ENCODE measurements around the gene ALDH4A1. TPM values are rescaled to one million over a fixed set of nuclear protein-coding genes. Genes with fewer than 3 reads are reported as not detected.

ALDH4A1 gene
- total RNA-seq, 1 donor from 2014 or later: 13.8 TPM

DNA sequence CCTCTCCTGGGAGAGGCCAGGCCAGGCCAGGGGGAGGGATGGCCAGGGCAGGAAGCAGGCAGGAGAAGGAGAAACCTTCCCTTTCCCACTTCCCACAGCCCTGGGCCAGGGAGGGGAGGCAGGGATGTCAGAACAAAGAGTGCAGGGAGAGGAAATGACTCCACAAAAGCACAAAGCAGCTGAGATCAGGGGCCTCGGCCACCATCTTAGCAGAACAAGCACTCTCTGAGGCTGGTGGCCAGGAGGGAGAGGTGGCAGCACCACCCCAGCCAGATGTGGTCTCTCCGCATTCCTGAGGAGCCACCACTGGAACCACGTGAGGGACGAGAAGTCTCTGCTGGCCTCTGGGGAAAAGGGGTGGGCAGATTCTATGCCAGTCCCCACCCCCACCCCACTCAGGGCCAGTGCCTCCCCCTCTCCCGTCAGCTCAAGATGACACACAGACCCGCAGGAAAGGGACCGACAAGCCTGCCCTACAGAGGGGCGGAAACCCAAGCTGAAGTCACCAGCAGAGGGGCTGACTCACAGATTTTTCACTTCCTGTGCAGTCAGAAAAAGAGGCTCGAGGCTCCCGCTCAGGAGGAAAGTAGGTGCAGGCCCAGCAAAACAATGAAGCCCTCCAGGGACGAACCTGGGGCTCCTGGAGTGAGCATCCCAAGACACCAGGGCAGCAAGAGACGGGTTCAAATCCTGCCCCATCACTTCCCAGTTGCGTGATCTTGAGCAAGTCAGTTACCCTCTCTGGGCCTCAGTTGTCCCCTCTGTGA is 24.1 kb upstream of the ALDH4A1 start:
- H3K4me3 Mint-ChIP-seq (ENCODE audit: unreplicated experiment): no peak overlapping the region
- Histone ChIP-seq H3K36me3 (ENCODE audit: insufficient read depth, low read length) (no peaks in the 10 kb centered on the region), H3K79me2 (ENCODE audit: insufficient read depth, low read length) (peaks cover 98% of the 10 kb centered on the region), H3K9ac (ENCODE audit: low read length) (peak overlapping the region; percentile 77), H2AFZ (ENCODE audit: low read depth, low read length) (peak overlapping the region; percentile 0), H4K20me1 (ENCODE audit: insufficient read depth, low read length) (peaks cover 69% of the 10 kb centered on the region), H3K4me3 (ENCODE audit: insufficient read depth, low read depth, low read length) (no peak overlapping the region), H3K4me2 (ENCODE audit: low read length) (peak overlapping the region; percentile 79), H3K27me3 (ENCODE audit: insufficient read depth, low read length) (no peaks in the 10 kb centered on the region), H3K4me1 (ENCODE audit: insufficient read depth, low read length) (peaks cover 74% of the 10 kb centered on the region), H3K9me3 (ENCODE audit: insufficient read depth, low read depth, low read length) (no peaks in the 10 kb centered on the region), H3K27ac (ENCODE audit: low read depth, low read length) (peak overlapping the region; percentile 95)
- H3K4me1 Mint-ChIP-seq (ENCODE audit: low read depth, unreplicated experiment): peaks cover 48% of the 10 kb centered on the region
- no peaks in the 10 kb centered on the region for H3K27me3 Mint-ChIP-seq (ENCODE audit: low read depth, unreplicated experiment)
- DNase-seq (ENCODE audit: low read depth) (peak; percentile 93), FAIRE-seq (peak; percentile 54)
- TF ChIP-seq, protein P1, sequence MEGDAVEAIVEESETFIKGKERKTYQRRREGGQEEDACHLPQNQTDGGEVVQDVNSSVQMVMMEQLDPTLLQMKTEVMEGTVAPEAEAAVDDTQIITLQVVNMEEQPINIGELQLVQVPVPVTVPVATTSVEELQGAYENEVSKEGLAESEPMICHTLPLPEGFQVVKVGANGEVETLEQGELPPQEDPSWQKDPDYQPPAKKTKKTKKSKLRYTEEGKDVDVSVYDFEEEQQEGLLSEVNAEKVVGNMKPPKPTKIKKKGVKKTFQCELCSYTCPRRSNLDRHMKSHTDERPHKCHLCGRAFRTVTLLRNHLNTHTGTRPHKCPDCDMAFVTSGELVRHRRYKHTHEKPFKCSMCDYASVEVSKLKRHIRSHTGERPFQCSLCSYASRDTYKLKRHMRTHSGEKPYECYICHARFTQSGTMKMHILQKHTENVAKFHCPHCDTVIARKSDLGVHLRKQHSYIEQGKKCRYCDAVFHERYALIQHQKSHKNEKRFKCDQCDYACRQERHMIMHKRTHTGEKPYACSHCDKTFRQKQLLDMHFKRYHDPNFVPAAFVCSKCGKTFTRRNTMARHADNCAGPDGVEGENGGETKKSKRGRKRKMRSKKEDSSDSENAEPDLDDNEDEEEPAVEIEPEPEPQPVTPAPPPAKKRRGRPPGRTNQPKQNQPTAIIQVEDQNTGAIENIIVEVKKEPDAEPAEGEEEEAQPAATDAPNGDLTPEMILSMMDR (IDR thresholded peaks at IDR 0.05; ENCODE audit: insufficient read depth, low read depth, low read length): no peak
- TF ChIP-seq EZH2 (IDR thresholded peaks at IDR 0.05; ENCODE audit: insufficient read depth, low read length): no peak
- peaks cover 7% of the 10 kb centered on the region for H3K9me3 Mint-ChIP-seq (ENCODE audit: unreplicated experiment)
- H3K36me3 Mint-ChIP-seq (ENCODE audit: low read depth, unreplicated experiment): peaks cover 2% of the 10 kb centered on the region
- peak overlapping the region; percentile 84 for H3K27ac Mint-ChIP-seq (ENCODE audit: unreplicated experiment)

DNA sequence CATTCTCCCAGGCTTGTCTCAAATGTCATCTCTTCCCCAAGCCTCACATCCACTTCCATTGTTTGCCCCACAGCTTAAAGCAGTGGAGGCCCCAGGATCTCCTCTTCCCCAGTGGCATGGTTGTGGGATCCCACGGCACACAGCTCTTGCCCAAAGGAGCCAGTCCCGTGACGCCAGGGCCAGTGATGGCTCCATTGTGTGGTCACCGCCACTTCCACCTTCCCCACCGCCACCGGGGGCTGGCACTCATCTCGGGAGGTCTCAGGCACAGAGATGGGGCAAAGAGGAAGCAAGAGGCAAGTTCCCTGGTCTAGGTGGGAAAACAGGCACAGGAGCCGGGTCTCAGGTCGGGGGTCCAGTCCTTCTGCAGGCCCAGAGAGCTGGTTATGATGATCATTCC is 22.9 kb upstream of the ALDH4A1 start:
- Mint-ChIP-seq H3K4me3 (ENCODE audit: unreplicated experiment) (no peak overlapping the region), H3K27ac (ENCODE audit: unreplicated experiment) (no peak overlapping the region), H3K9me3 (ENCODE audit: unreplicated experiment) (peaks cover 7% of the 10 kb centered on the region), H3K36me3 (ENCODE audit: low read depth, unreplicated experiment) (peaks cover 2% of the 10 kb centered on the region), H3K4me1 (ENCODE audit: low read depth, unreplicated experiment) (peaks cover 49% of the 10 kb centered on the region), H3K27me3 (ENCODE audit: low read depth, unreplicated experiment) (no peaks in the 10 kb centered on the region)
- H2AFZ ChIP-seq (ENCODE audit: low read depth, low read length): no peak overlapping the region
- no peak overlapping the region for H3K9ac ChIP-seq (ENCODE audit: low read length)
- H3K27me3 ChIP-seq (ENCODE audit: insufficient read depth, low read length): no peaks in the 10 kb centered on the region
- no peak overlapping the region for H3K4me2 ChIP-seq (ENCODE audit: low read length)
- FAIRE-seq: no peak
- peaks cover 74% of the 10 kb centered on the region for H3K4me1 ChIP-seq (ENCODE audit: insufficient read depth, low read length)
- no peak overlapping the region for H3K27ac ChIP-seq (ENCODE audit: low read depth, low read length)
- no peaks in the 10 kb centered on the region for H3K9me3 ChIP-seq (ENCODE audit: insufficient read depth, low read depth, low read length)
- H3K79me2 ChIP-seq (ENCODE audit: insufficient read depth, low read length): peaks cover 98% of the 10 kb centered on the region
- no peak for TF ChIP-seq EZH2 (IDR thresholded peaks at IDR 0.05; ENCODE audit: insufficient read depth, low read length)
- TF ChIP-seq, protein P1 (IDR thresholded peaks at IDR 0.05; ENCODE audit: insufficient read depth, low read depth, low read length): no peak
- H4K20me1 ChIP-seq (ENCODE audit: insufficient read depth, low read length): peaks cover 69% of the 10 kb centered on the region
- no peak for DNase-seq (ENCODE audit: low read depth)
- no peak overlapping the region for H3K4me3 ChIP-seq (ENCODE audit: insufficient read depth, low read depth, low read length)
- peaks cover 1% of the 10 kb centered on the region for H3K36me3 ChIP-seq (ENCODE audit: insufficient read depth, low read length)

DNA sequence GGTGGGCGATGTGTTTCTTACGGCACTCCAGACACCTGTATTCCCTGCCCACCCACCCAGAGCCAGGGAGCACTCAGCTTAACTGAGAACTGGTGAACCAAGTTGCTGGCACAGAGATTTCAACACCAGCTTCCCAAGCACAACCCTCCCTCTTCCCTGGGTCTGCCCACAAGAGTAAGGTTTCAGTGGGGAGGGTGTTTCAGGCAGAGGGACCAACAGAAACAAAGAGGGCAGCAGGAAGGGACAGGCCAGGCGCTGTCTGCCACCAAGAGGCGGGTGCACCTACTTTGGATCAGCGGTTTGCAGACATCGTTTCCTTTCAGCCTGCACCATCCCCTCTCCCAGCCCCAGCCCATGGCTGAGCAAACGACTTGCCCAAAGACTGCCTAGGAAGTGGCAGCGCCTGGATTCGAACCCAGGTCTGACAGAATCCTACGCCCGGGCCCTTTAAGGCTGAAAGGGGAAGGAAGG is 21.9 kb upstream of the ALDH4A1 start:
- Mint-ChIP-seq H3K9me3 (ENCODE audit: unreplicated experiment) (peaks cover 7% of the 10 kb centered on the region), H3K27me3 (ENCODE audit: low read depth, unreplicated experiment) (no peaks in the 10 kb centered on the region), H3K27ac (ENCODE audit: unreplicated experiment) (no peak overlapping the region), H3K4me3 (ENCODE audit: unreplicated experiment) (no peak overlapping the region), H3K4me1 (ENCODE audit: low read depth, unreplicated experiment) (peaks cover 44% of the 10 kb centered on the region), H3K36me3 (ENCODE audit: low read depth, unreplicated experiment) (peaks cover 4% of the 10 kb centered on the region)
- Histone ChIP-seq H3K4me2 (ENCODE audit: low read length) (peak overlapping the region; percentile 78), H3K27ac (ENCODE audit: low read depth, low read length) (peak overlapping the region; percentile 14), H3K9me3 (ENCODE audit: insufficient read depth, low read depth, low read length) (no peaks in the 10 kb centered on the region), H3K9ac (ENCODE audit: low read length) (no peak overlapping the region), H3K27me3 (ENCODE audit: insufficient read depth, low read length) (no peaks in the 10 kb centered on the region), H2AFZ (ENCODE audit: low read depth, low read length) (no peak overlapping the region), H4K20me1 (ENCODE audit: insufficient read depth, low read length) (peaks cover 67% of the 10 kb centered on the region), H3K4me1 (ENCODE audit: insufficient read depth, low read length) (peaks cover 65% of the 10 kb centered on the region), H3K36me3 (ENCODE audit: insufficient read depth, low read length) (peaks cover 6% of the 10 kb centered on the region), H3K4me3 (ENCODE audit: insufficient read depth, low read depth, low read length) (no peak overlapping the region), H3K79me2 (ENCODE audit: insufficient read depth, low read length) (peaks cover 98% of the 10 kb centered on the region)
- FAIRE-seq: no peak
- TF ChIP-seq EZH2 (IDR thresholded peaks at IDR 0.05; ENCODE audit: insufficient read depth, low read length): no peak
- TF ChIP-seq, protein P1 (IDR thresholded peaks at IDR 0.05; ENCODE audit: insufficient read depth, low read depth, low read length): no peak
- DNase-seq (ENCODE audit: low read depth): no peak

Measured in astrocyte (in vitro differentiated cells and primary cell).